ENCODE data around the gene MLXIP.

The MLXIP gene

GRCh38 chr12:122128481-122128880, 49.9 kb downstream of the MLXIP start:
- no peak for DNase-seq

DNA sequence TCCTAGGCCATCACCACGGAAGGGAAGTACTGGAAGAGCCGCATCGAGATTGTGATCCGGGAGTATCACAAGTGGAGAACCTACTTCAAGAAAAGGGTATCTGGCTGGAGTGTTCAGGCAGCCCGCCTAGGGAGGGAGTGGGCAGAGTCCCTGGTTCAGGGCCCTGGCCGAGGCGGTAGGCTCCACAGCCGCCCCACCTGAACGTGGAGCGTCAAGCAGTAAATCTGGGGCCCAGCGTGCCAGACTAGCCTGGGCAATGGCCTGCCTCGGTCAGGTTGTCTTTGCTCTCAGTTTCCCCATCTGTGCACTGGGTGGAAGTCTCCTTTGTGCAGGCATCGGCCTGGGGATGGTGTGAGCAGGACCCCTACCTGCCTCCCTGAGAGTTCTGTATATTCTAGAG, 50.6 kb downstream of the MLXIP start:
- DNase-seq: no peak

GRCh38 chr12:122130150-122130549, 51.6 kb downstream of the MLXIP start:
- DNase-seq: no peak

GRCh38 chr12:122133192-122133950, 54.8 kb downstream of the MLXIP start:
- DNase-seq: no peak

GRCh38 chr12:122135437-122136031, 57.0 kb downstream of the MLXIP start:
- DNase-seq: no peak

GRCh38 chr12:122137229-122137628, 58.7 kb downstream of the MLXIP start:
- no peak for DNase-seq

DNA sequence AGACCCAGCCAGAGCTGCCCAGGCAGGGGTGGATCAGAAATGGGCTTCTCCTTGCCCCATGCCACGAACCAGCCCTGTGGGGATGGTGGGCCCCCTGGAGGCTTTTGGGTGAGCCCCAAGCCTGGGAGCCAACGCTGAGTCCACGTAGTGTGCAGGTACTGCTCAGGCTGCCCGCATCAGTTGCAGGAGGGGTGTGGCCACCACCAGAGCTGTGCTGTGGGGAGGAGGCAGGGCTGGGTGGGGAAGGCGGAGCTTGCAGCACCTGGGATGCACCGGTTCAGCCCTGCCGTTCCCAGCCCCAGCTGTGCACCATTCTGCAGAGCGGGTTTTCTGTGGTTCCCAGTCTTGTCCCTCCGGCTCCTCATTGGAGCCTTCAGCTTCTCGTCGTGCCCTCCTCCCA, 59.1 kb downstream of the MLXIP start:
- DNase-seq: no peak

DNA sequence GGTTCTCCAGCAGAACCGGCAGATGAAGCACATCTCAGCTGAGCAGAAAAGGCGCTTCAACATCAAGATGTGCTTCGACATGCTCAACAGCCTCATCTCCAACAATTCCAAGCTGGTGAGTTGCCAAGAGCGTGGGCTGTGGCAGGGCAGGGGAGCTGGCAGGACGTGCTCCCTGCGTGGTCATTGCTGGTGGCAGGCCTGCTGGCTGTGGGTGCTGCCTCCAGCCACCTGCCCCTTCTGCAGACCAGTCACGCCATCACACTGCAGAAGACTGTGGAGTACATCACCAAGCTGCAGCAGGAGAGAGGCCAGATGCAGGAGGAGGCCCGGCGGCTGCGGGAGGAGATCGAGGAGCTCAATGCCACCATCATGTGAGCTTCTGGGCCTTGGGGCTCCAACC, 59.6 kb downstream of the MLXIP start:
- DNase-seq: no peak

GRCh38 chr12:122138616-122139015, 60.1 kb downstream of the MLXIP start:
- no peak for DNase-seq

DNA sequence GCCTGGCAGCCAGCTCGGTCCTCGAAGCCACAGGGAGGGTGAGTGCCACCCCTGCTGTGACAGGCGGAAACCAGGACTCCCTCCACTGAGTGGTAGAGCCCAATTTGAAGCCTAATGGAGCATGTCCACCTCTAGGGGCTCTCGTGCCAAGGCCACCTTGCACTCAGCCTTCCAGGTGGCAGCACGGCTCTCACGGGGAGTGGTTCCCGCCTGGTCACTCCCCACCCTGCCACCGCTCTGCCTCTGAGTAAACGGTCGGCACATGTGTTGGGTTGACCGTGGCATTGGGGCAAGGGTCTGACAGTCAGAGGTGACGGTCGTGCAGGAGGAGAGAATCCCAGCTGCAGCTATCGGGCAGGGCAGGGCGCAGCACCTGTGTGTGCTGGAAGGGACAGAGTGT, 60.7 kb downstream of the MLXIP start:
- no peak for DNase-seq

DNA sequence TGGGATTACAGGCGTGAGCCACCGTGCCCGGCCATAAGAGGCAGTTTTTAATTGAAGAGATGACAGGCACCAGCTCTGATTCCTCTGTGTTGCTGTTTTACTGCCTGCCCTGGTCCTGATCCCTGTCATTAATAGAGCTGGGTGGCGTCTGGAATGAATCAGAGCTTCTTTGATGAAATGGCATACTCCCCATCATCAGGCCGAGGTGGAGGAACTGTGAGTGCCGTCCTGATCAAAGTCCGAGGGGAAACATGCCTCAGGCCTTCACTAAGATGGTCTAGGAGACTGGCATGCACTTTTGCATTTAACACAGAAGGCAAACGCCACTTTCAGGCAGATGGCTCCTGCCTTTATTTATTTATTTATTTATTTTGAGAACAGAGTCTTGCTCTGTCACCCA, 61.4 kb downstream of the MLXIP start:
- DNase-seq: no peak

- no peak for DNase-seq
Observed at GRCh38 chr12:122140467-122141257, 62.1 kb downstream of the MLXIP start.

DNA sequence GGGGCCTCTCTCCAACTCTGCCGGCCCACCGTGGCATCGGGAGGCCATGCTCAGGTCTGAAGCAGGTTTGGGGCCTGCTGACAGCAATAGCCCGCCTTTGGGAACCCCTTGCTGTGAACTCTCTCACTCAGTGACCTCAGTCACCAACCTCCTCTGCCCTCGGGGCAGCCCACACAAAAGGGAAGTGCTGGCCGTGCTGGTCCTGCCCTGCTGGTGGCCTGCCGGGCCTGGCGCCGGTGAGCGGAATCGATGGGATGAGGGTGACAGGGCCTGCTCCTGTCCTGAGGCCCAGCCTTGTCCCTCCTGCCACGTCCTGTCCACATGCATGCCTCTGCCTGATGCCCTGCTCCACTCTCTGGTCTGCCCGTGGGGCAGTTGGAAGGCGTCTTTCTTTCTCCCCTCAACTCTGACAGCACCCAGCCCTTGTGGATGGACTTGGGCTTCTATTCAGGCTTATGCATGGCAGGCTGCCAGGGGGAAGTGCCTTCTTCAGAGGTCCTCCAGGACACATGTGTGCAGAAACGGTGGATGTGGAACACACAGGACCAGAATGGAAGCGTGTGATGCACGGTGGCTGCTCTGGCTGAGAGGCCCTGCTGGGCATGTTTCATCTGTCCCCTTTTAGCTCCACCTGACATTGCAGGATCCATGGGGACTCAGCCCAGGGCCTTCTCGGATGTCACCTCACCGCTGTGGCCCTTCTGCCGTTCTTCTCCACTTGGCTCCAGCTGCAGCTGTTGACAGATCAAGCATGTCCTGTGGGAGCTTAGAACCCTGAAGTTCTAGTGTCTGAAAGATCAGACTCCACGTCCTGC, 63.6 kb downstream of the MLXIP start:
- DNase-seq: no peak

GRCh38 chr12:122142857-122143256, 64.3 kb downstream of the MLXIP start:
- no peak for DNase-seq

DNA sequence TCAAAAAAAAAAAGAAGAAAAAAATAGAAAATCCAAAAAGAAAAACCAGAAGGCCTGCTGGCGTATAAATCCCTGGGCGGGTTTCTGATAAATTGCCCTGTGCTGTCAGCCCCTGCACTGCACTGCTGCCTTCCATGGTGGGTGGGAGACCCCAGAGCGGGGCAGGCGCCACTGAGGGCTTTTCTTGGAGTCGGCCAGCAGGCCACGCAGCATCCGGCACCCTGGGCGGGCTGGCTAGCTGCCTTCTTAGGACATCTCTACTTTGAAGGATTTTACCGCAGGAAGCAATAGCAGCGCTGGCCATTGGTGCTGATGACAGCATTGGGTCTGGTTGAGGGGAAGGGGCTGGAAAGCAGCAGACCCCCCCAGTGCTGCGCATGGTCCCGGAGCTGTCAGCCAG, 66.3 kb downstream of the MLXIP start:
- no peak for DNase-seq

DNA sequence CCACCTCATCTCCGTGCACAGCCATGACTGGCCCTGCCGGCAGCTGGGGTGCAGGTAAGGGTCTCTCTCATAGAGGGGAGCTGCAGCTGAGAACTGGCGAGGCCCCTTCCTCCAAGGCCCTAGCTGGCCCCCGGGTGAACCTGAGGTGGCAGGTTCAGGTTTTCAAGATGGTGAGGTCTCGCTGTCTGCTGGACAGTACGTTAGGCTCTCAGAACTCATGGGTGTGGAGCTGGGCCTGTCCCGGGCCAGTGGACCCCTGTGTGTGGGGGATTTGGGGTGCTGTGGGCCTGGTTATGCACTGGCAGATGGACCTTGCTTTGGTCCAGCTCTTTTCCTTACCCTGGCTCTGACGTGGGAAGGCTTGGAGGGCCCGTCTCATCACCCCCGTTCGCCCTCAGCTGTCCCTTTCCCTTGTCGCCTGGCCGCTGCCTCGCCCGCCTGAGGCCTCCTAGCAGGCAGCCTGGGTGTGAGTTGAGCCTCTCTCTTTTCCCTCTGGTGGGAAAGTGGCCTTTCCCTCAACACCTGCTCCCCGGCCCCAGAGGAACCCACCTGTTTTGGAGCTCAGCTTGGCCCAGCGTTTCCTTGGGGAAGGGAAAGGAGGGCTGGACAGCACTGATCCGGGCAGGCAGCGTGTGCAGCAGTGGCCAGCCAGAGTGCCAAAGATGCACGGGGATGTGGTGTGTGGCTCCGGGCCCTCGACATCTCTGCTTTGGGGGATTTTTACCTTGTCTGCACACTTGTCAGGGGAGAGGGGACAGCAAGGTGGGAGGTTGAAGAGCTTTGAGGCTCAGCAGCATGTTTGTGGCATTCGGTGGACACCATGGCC, 67.2 kb downstream of the MLXIP start:
- no peak for DNase-seq

DNA sequence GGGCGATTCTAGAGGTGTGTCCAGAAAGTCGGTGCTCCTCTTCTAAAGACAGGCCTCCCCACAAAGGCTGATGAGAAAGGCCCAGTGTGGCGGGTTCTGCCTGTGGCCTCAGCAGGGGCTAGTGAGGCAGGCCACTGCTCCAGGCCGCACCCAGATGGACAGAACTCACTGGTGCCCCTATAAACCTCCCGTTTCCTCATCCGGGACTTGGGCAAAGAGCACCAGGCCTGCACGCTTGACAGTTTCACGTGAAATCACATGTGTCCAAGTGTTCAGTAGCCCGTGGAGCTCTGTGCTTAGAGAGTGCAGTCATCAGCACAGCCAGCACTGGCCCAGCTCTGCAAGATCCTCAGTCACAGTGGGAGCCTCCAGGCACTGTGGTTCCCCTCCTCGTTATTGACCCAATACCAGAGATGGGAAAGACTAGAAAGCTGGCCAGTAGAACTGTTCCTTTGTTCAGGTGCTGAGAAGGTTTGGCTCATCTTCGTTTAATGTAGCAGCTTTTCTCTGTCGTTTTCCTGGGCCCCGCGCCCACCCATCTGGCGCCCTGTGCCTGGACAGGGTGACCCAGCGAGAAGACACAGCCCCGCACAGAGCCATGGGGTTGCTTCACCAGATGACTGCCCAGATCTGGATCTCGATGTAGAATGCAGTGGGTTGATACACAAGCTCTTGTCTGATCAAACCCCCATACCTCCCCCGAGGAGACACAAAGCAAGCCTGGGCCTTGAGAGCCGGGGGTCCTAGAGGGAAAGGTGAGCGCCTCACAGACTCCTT, 69.1 kb downstream of the MLXIP start:
- no peak for DNase-seq

DNA sequence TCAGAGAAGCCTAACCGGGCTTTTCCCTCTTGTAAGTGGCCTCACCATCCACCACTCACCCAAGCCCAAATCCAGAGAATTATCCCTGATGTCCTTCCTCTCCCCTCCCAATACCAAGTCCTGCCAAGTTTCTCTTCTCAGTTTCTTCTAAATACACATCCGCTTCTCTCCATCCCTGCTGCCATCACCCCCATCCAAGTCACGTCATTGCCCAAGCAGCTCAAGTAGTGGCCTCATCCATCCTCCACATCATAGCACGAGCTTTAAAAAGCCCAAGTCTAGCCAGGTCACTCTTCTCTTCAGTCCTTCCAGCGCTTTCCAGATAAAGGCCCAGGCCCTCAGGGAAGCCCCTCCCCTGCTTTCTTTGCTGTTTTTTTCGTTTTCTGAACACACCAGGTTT, 70.1 kb downstream of the MLXIP start:
- no peak for DNase-seq

DNA sequence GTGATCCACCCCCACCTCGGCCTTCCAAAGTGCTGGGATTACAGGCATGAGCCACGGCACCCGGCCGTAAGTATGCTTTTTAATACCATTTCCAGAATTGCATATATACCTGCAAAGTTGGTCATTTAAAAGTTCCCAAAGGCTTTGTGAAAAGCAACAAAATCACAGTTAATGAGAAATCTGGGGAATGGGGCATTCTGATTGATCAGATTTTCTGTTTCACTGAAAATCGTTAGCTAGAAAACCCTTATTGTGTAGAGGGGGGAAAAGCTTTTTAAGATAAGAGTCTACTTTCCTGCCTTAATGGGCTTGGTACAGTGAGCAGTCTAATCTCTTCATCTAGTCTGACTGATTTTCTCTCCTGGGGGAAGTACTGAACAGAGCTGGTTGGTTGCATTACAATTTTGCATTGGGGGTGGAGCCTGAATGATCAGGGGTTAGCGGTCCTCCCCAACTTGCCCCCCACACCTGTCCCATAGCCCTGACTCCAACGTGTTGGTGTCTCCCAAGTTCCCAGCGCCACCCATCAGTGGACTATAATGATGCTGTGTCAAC, 71.6 kb downstream of the MLXIP start:
- no peak for DNase-seq

GRCh38 chr12:122152754-122153153, 74.2 kb downstream of the MLXIP start:
- DNase-seq: no peak

DNA sequence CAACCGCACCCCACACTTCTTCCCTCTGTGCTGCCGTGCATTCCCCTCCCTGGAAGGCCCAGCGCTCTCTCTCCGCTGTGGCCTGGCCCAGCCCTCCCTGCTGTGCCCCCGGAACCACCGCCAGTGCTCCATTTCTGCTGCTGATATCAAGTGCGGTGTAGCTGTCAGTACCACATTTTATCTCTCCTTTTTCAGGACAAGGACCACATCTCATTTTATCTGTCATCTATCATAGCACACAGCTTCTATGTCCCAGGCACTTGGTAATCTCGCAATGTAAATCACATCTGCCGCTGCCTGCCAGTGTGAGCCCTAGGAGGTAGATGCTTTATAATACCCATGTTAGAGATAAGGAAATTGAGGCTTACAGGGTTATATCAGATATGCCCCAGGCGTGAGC, 77.1 kb downstream of the MLXIP start:
- no peak for DNase-seq

Data from CD4-positive, alpha-beta T cell treated with Interleukin-4 for 1 hour (primary cell).